HEK293 (cell line): ENCODE data around the gene DDX54.
A peak's percentile ranks its signal among the peaks of the same experiment; 100 is the strongest.

Experiments
- CTCF ChIA-PET: fragments of 350-600 bp; formaldehyde crosslinking; extraction: SDS; loops from one replicate; lab custom pipeline; 2021; ENCODE audit warnings: antibody characterized with exemption; lab: Yijun Ruan, JAX
- POLR2A ChIA-PET: fragments of 300-600 bp; formaldehyde crosslinking; extraction: SDS; loops from one replicate; lab custom pipeline; 2020; ENCODE audit warnings: antibody characterized with exemption, inconsistent platforms; lab: Yijun Ruan, JAX
- H3K27ac ChIP-seq: fragments of 200-500 bp; sonication (Bioruptor generic); 2 replicates; pipeline ENCODE4 v1.5.1; 2014; ENCODE audit warnings: low read depth, low read length, control low read depth, inconsistent platforms; ENCODE audit errors: extremely low read depth
- H3K36me3 ChIP-seq, 2 experiments: fragments of 200-500 bp in 1 of 2; sonication (Bioruptor generic) in 1 of 2; 1 replicate in 1 of 2; 2 replicates in 1 of 2; pipeline ENCODE4 v1.5.1; 2014 to 2017; ENCODE audit warnings: inconsistent platforms in 2 of 2, low read length in 2 of 2; ENCODE audit not compliant: control insufficient read depth in 2 of 2, insufficient read depth in 1 of 2
- H3K4me1 ChIP-seq: fragments of 200-500 bp; sonication (Bioruptor generic); 2 replicates; pipeline ENCODE4 v1.5.1; 2014; ENCODE audit warnings: mild to moderate bottlenecking, low read length, inconsistent platforms; ENCODE audit not compliant: control insufficient read depth, insufficient read depth
- H3K4me3 ChIP-seq: 2 replicates; pipeline ENCODE4 v1.5.1; 2011; ENCODE audit warnings: low read depth, mild to moderate bottlenecking, control low read depth, low read length, moderate library complexity
- H3K9me3 ChIP-seq: fragments of 200-500 bp; sonication (Bioruptor generic); 2 replicates; pipeline ENCODE4 v1.5.1; 2014; ENCODE audit warnings: low read depth, low read length, inconsistent platforms; ENCODE audit not compliant: control insufficient read depth, insufficient read depth
- EGR2 ChIP-seq: fragments of 450-650 bp; formaldehyde crosslinking; IDR thresholded peaks from 2 replicates; pipeline ENCODE4 v1.5.1; 2016; ENCODE audit warnings: low read depth, missing biosample characterization, missing genetic modification characterization
- GLI2 ChIP-seq: fragments of 450-650 bp; formaldehyde crosslinking; IDR thresholded peaks from 2 replicates; pipeline ENCODE4; 2017; ENCODE audit warnings: missing biosample characterization, missing genetic modification characterization, low read depth, borderline replicate concordance
- KLF10 ChIP-seq: fragments of 450-650 bp; IDR thresholded peaks from 2 replicates; pipeline ENCODE4 v1.5.1; 2018; ENCODE audit warnings: missing biosample characterization, mild to moderate bottlenecking, missing genetic modification characterization
- SP3 ChIP-seq: fragments of 450-650 bp; formaldehyde crosslinking; IDR thresholded peaks from 2 replicates; pipeline ENCODE4 v1.5.1; 2016; ENCODE audit warnings: missing biosample characterization, missing genetic modification characterization
- ZBTB17 ChIP-seq: fragments of 450-650 bp; formaldehyde crosslinking; IDR thresholded peaks from 2 replicates; pipeline ENCODE4 v1.5.1; 2016; ENCODE audit warnings: missing biosample characterization, missing genetic modification characterization
- ZIC2 ChIP-seq: fragments of 450-650 bp; formaldehyde crosslinking; IDR thresholded peaks from 2 replicates; pipeline ENCODE4 v1.5.1; 2016; ENCODE audit warnings: missing biosample characterization, missing genetic modification characterization
- ZNF138 ChIP-seq: fragments of 450-650 bp; formaldehyde crosslinking; IDR thresholded peaks from 2 replicates; pipeline ENCODE4 v1.5.1; 2016; ENCODE audit warnings: missing biosample characterization, missing genetic modification characterization, borderline replicate concordance
- ZNF184 ChIP-seq: fragments of 450-650 bp; IDR thresholded peaks from 2 replicates; pipeline ENCODE4 v1.5.1; 2018; ENCODE audit warnings: missing biosample characterization, mild to moderate bottlenecking, missing genetic modification characterization
- ZNF2 ChIP-seq: fragments of 450-650 bp; formaldehyde crosslinking; IDR thresholded peaks from 2 replicates; pipeline ENCODE4 v1.5.1; 2016; ENCODE audit warnings: missing biosample characterization, missing genetic modification characterization
- ZNF239 ChIP-seq: fragments of 450-650 bp; formaldehyde crosslinking; IDR thresholded peaks from 2 replicates; pipeline ENCODE4 v1.5.1; 2016; ENCODE audit warnings: missing biosample characterization, missing genetic modification characterization
- ZNF24 ChIP-seq: fragments of 450-650 bp; formaldehyde crosslinking; IDR thresholded peaks from 2 replicates; pipeline ENCODE4 v1.5.1; 2016; ENCODE audit warnings: missing biosample characterization, missing genetic modification characterization
- ZNF416 ChIP-seq: fragments of 450-650 bp; formaldehyde crosslinking; IDR thresholded peaks from 2 replicates; pipeline ENCODE4 v1.5.1; 2016; ENCODE audit warnings: missing biosample characterization, missing genetic modification characterization
- ZNF433 ChIP-seq: fragments of 450-650 bp; formaldehyde crosslinking; IDR thresholded peaks from 2 replicates; pipeline ENCODE4 v1.5.1; 2016; ENCODE audit warnings: missing biosample characterization, missing genetic modification characterization, low read depth
- ZNF510 ChIP-seq: fragments of 450-650 bp; formaldehyde crosslinking; IDR thresholded peaks from 2 replicates; pipeline ENCODE4 v1.5.1; 2018; ENCODE audit warnings: mild to moderate bottlenecking, missing genetic modification characterization, missing biosample characterization; ENCODE audit not compliant: insufficient replicate concordance
- ZNF585B ChIP-seq: fragments of 450-650 bp; formaldehyde crosslinking; IDR thresholded peaks from 2 replicates; pipeline ENCODE4 v1.5.1; 2016; ENCODE audit warnings: missing biosample characterization, missing genetic modification characterization
- ZNF600 ChIP-seq: fragments of 450-650 bp; formaldehyde crosslinking; IDR thresholded peaks from 2 replicates; pipeline ENCODE4 v1.5.1; 2016; ENCODE audit warnings: missing biosample characterization, missing genetic modification characterization
- ZNF626 ChIP-seq: fragments of 450-650 bp; sonication (Bioruptor Pico); formaldehyde crosslinking; IDR thresholded peaks from 2 replicates; pipeline ENCODE4 v1.5.1; 2018; ENCODE audit warnings: missing biosample characterization, missing genetic modification characterization, inconsistent platforms
- ZNF768 ChIP-seq: fragments of 450-650 bp; formaldehyde crosslinking; IDR thresholded peaks from 2 replicates; pipeline ENCODE4 v1.5.1; 2018; ENCODE audit warnings: missing biosample characterization, mild to moderate bottlenecking, missing genetic modification characterization
- ZNF792 ChIP-seq: fragments of 450-650 bp; formaldehyde crosslinking; IDR thresholded peaks from 2 replicates; pipeline ENCODE4 v1.5.1; 2016; ENCODE audit warnings: missing biosample characterization, missing genetic modification characterization
- ZNF837 ChIP-seq: fragments of 450-650 bp; formaldehyde crosslinking; IDR thresholded peaks from 2 replicates; pipeline ENCODE4 v1.5.1; 2016; ENCODE audit warnings: missing biosample characterization, missing genetic modification characterization
- ZSCAN30 ChIP-seq: fragments of 450-650 bp; IDR thresholded peaks from 2 replicates; pipeline ENCODE4 v1.5.1; 2018; ENCODE audit warnings: missing biosample characterization, mild to moderate bottlenecking, missing genetic modification characterization, moderate library complexity
- ZXDB ChIP-seq: fragments of 450-650 bp; formaldehyde crosslinking; IDR thresholded peaks from 2 replicates; pipeline ENCODE4 v1.5.1; 2016; ENCODE audit warnings: missing biosample characterization, missing genetic modification characterization
- TF ChIP-seq, protein P1 (sequence below): fragments of 450-650 bp; formaldehyde crosslinking; IDR thresholded peaks from 2 replicates; pipeline ENCODE4 v1.5.1; 2016; ENCODE audit warnings: missing biosample characterization, missing genetic modification characterization, borderline replicate concordance
- TF ChIP-seq, protein P2 (sequence below): fragments of 450-650 bp; formaldehyde crosslinking; IDR thresholded peaks from 2 replicates; pipeline ENCODE4 v1.5.1; 2017; ENCODE audit warnings: missing biosample characterization, missing genetic modification characterization

Gene DDX54

DNA sequence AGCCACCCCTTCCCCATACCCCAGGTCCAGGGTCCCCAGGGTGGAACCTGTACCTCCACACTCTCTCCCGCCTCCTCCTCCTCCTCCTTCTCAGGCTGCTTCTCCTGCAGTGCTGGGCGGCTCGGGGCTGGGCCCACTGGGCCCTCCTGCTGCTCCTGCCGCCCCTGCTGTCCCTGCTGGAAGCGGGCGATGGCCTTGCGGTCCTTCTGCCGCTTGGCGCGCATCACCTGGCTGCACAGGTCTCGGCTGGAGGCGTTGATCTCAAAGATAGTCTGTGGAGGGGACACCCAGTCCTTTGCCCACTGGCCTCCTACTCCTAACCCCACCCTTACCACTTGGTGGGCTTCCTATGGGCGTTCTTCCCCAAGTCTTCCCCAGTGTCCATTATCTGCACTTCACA lies 21.3 kb downstream of the DDX54 start (continued):
- TF ChIP-seq KLF10 (tag by site-specific recombination) (no peak), GLI2 (no peak), ZNF433 (tag by site-specific recombination) (no peak), SP3 (tag by site-specific recombination) (no peak), ZNF837 (tag by site-specific recombination) (no peak), EGR2 (tag by site-specific recombination) (no peak), ZNF510 (tag by site-specific recombination) (no peak), ZNF239 (no peak), ZNF138 (tag by site-specific recombination) (no peak)
- TF ChIP-seq, all 188 proteins: peak for 0

DNA sequence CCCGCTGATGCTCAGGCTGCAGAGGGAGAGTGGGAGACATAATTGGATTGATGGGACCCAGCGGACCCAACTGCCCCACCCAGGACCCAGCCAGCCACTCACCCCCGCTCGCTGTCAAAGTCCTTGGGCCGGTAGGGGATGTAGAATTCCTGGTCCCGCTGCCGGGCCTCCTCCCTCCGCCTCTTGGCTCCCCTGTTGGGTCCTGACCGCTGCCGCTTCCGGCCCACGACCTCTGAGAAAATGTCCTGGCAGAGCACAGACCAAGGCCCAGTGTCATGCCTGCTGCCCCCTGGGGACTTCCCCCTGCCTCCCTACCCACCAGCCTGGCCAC lies 22.3 kb downstream of the DDX54 start:
- TF ChIP-seq ZNF24 (tag by site-specific recombination), result no peak
- TF ChIP-seq, all 188 proteins: peak for 0
- no peak overlapping the region for H3K27ac ChIP-seq
- H3K4me1 ChIP-seq, result no peaks in the 10 kb centered on the region; the same call in 1 of the 2 replicates
- ChIA-PET POLR2A (no interaction called here), CTCF (interaction anchor here (0.6 to 1.9 kb wide), 3 partner anchors 11 to 114 kb away, joined by 4 to 13 read pairs (median 9); no protein-coding TSS in a partner anchor)
- H3K9me3 ChIP-seq, result no peaks in the 10 kb centered on the region
- no peak overlapping the region for H3K4me3 ChIP-seq
- peaks cover 5 to 88% of the 10 kb centered on the region in 2 experiments; a peak in 2 of 3 replicates for H3K36me3 ChIP-seq

DNA sequence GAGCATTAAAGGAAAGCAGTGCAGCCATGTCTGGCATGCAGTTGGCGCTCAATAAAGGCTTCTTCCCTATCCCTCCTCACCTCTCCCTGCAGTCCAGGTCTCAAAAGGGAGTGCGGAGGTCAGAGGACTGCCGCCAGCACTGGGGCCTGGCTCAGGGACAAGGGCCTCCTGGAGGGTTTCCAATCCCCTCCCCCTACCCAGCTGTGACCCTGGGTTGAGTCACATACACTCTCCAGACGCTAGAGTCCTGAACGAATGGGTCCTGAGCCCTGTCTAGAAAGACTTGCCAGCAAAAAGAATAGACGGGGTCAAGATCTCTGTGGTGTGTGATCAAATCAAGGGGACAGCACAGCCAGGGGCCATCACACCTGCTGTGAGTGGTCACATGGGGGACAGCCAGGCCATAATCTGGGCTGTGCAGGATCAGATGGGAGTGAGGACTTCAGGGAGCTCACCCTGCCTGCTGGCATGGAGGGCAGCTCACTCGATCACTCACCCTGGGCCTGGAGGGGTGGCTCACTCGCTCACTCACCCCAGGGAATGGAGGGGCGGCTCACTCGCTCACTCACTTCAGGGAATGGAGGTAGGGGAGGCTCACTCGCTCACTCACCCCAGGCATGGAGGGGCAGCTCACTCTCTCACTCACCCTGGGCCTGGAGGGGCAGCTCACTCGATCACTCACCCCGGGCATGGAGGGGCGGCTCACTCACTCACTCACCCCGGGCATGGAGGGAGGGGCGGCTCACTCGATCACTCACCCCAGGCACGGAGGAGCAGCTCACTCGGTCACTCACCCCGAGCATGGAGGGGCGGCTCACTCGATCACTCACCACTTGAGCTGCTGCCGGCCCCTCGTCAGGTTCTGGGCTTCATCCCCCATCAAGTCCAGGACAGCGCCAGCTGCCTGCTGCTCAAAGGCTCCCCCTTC lies 22.9 kb downstream of the DDX54 start:
- Histone ChIP-seq H3K36me3 (peaks cover 4 to 88% of the 10 kb centered on the region in 2 experiments; a peak in 2 of 3 replicates), H3K27ac (no peak overlapping the region), H3K4me1 (no peaks in the 10 kb centered on the region; the same call in 1 of the 2 replicates), H3K4me3 (no peak overlapping the region), H3K9me3 (no peaks in the 10 kb centered on the region)
- TF ChIP-seq ZNF768 (tag by site-specific recombination) (no peak), ZIC2 (tag by site-specific recombination) (peak; percentile 78), KLF10 (tag by site-specific recombination) (0 out of 2 replicates have a peak, but pooled peaks have one; percentile 10), ZNF416 (tag by site-specific recombination) (no peak), ZNF585B (tag by site-specific recombination) (no peak), ZNF2 (tag by site-specific recombination) (no peak), ZBTB17 (tag by site-specific recombination) (no peak), ZNF792 (tag by site-specific recombination) (peak; percentile 93), ZSCAN30 (tag by site-specific recombination) (no peak), ZNF600 (tag by site-specific recombination) (peak; percentile 80), ZXDB (tag by site-specific recombination) (no peak), ZNF626 (tag by site-specific recombination) (no peak), ZNF184 (tag by site-specific recombination) (no peak)
- TF ChIP-seq, protein P1, sequence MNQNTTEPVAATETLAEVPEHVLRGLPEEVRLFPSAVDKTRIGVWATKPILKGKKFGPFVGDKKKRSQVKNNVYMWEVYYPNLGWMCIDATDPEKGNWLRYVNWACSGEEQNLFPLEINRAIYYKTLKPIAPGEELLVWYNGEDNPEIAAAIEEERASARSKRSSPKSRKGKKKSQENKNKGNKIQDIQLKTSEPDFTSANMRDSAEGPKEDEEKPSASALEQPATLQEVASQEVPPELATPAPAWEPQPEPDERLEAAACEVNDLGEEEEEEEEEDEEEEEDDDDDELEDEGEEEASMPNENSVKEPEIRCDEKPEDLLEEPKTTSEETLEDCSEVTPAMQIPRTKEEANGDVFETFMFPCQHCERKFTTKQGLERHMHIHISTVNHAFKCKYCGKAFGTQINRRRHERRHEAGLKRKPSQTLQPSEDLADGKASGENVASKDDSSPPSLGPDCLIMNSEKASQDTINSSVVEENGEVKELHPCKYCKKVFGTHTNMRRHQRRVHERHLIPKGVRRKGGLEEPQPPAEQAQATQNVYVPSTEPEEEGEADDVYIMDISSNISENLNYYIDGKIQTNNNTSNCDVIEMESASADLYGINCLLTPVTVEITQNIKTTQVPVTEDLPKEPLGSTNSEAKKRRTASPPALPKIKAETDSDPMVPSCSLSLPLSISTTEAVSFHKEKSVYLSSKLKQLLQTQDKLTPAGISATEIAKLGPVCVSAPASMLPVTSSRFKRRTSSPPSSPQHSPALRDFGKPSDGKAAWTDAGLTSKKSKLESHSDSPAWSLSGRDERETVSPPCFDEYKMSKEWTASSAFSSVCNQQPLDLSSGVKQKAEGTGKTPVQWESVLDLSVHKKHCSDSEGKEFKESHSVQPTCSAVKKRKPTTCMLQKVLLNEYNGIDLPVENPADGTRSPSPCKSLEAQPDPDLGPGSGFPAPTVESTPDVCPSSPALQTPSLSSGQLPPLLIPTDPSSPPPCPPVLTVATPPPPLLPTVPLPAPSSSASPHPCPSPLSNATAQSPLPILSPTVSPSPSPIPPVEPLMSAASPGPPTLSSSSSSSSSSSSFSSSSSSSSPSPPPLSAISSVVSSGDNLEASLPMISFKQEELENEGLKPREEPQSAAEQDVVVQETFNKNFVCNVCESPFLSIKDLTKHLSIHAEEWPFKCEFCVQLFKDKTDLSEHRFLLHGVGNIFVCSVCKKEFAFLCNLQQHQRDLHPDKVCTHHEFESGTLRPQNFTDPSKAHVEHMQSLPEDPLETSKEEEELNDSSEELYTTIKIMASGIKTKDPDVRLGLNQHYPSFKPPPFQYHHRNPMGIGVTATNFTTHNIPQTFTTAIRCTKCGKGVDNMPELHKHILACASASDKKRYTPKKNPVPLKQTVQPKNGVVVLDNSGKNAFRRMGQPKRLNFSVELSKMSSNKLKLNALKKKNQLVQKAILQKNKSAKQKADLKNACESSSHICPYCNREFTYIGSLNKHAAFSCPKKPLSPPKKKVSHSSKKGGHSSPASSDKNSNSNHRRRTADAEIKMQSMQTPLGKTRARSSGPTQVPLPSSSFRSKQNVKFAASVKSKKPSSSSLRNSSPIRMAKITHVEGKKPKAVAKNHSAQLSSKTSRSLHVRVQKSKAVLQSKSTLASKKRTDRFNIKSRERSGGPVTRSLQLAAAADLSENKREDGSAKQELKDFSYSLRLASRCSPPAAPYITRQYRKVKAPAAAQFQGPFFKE (tag by site-specific recombination), result no peak
- TF ChIP-seq, protein P2, sequence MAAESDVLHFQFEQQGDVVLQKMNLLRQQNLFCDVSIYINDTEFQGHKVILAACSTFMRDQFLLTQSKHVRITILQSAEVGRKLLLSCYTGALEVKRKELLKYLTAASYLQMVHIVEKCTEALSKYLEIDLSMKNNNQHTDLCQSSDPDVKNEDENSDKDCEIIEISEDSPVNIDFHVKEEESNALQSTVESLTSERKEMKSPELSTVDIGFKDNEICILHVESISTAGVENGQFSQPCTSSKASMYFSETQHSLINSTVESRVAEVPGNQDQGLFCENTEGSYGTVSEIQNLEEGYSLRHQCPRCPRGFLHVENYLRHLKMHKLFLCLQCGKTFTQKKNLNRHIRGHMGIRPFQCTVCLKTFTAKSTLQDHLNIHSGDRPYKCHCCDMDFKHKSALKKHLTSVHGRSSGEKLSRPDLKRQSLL, result peak; percentile 16; the same call in 1 of the 2 replicates
- CTCF ChIA-PET, result interaction anchor here (0.6 to 1.9 kb wide), 6 partner anchors 9 to 114 kb away, joined by 3 to 13 read pairs (median 6); no protein-coding TSS in a partner anchor
- POLR2A ChIA-PET, result interaction anchor here (0.6 to 1.9 kb wide), 5 partner anchors 9 to 1237 kb away, joined by 3 to 17 read pairs (median 4); partner anchors contain the start of genes DDX54 and RITA1
